GM18502 (cell line): ENCODE results near the gene BICRA.
"Not testable (repeated sequence)": the region's sequence is repeated elsewhere in the genome, so short reads cannot be mapped to it uniquely, and the experiment has no call there.

ENCODE experiments used
- ATAC-seq: cut with Tn5 transposase; IDR thresholded peaks from one replicate; pipeline ENCODE4 v1.9.1; 2021; ENCODE audit warnings: mild to moderate bottlenecking; ENCODE audit not compliant: unreplicated experiment, poor library complexity

BICRA gene

DNA sequence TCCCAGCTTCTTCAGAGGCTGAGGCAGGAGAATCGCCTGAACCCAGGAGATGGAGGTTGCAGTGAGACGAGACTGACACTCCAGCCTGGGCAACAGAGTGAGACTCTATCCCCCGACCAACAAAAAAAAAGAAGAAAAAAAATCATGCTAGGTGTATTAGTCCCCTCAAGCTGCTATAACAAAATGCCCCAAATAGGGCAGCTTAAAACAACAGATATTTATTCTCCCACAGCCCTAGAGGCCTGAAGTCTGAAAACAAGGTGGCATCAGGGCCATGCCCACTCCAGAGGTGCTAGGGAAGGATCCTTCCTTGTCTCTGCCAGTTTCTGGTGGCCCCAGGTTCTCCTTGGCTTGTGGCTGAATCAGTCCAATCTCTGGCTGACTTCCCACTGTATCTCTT lies 95.7 kb downstream of the BICRA start:
- no peak for ATAC-seq

DNA sequence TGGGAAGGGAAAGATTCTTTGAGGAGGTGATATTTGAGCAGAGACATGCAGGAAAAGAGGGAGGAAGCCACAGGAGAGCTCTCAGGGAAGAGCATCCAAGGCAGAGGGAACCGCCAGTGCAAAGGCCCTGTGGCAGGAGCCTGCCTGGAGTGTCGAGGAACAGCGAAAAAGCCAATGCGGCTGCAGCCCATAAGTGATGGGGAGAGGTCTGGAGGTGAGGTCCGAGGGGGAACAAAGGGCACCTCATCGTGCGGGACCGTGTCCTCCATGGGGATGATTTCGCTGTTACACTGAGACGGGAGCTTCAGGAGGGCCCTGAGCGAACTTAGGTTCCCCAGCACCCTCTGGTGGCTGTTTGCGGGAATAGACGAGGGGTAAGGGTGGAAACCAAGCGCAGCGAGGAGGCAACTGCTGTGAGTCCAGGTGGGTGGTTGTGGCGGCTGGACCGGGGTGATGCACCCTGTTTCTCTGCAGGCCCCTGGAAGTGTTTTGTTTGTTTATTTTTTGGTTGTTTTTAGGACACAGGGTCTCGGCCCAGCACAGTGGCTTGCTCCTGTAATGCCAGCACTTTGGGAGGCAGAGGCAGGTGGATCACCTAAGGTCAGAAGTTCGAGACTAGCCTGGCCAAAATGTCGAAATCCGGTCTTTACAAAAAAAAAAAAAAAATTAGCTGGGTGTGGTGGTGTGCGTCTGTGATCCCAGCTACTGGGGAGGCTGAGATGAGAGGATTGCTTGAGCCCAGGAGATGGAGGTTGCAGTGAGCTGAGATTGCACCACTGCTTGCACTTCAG lies 98.4 kb downstream of the BICRA start:
- ATAC-seq = no peak

DNA sequence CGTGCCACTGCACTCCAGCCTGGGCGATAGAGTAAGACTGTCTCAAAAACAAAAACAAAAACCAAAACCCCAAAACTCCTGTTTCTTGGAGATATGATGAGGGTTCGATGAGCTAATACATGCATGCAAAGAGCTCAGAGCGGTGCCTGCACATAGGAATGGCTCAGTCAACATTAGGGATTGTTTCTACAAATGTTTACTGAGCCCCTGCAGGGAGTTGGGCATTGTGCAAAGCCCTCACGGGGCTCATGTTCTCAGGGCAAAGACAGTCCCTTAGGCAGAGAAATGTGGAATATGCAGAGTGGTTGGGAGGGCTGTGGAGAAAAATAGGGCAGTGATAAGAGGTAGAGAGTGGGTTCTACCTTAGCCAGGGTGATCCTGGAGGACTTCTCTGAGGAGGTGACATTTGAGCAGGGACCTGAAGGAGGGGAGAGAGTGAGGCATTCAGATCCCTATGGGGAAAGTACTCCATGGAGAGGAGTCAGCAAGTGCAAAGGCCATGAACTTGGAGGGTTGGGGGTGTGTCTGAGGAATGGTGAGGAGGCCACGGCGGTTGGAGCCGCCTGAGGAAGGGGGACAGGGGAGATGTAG lies 102.8 kb downstream of the BICRA start:
- ATAC-seq = no peak

DNA sequence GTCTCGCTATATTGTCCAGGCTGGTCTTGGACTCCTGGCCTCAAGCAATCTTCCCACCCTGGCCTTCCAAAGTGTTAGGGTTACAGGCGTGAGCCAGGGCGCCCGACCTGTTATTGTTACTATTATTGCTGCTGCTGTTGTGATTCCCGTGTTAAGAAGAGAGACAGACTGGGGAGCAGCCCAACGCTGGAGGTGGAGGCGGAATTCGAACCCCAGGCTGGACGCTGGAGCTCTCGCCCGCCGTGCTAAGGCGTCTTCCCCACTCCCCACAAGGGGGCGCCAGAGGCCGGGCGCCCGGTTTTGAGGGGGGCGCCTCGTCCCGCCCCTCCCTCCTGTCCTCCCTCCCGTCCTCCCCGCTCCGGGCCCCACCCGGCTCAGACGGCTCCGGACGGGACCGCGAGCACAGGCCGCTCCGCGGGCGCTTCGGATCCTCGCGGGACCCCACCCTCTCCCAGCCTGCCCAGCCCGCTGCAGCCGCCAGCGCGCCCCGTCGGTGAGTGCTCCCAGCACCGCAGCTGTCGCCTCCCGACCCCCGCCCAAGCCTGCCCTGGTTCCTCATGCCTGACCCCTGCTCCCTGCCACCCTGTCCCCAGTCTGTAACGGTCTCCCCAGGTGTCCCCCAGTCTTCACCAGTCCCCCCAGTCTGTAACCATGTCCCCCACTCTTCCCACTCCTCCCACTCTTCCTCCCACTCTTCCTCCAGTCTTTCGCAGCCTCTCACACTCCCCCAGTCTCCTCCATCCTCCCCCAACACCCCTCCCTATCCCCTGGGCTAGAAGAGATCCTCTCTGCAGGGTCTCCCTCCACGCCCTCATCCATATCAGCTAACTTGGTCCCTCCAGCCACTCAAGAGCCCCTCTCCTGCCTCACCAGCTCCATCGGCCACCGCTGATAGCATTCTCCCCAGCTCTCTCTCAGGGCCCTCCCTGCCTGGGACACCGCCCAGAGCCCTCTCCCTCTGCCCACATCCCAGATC lies 104.4 kb downstream of the BICRA start, which contains the start of gene EHD2:
EHD2 (plus strand) TSS at position 377 of the 976 bp plus-strand sequence. CDS start 3,191 bp downstream, outside the sequence.
- ATAC-seq = no peak

DNA sequence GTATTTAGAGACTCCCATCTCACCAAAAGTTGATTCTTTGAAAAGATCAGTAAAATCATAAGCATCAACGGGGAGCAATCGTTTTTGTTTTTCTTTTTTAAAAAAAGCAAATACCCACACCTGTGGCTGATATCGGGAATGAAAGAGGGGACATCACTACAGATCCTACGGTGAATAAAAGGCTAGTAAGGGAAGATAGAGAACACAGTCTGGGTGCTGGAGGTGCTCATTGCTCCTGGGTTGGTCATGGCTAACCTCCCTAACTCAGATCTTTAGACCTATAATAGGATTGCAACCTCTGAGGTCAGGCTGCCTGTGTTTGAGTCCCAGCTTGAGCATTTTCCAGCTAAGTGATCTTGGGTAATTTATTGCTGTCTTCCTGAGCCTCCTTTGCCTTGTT lies 105.4 kb downstream of the BICRA start:
- ATAC-seq = no peak

DNA sequence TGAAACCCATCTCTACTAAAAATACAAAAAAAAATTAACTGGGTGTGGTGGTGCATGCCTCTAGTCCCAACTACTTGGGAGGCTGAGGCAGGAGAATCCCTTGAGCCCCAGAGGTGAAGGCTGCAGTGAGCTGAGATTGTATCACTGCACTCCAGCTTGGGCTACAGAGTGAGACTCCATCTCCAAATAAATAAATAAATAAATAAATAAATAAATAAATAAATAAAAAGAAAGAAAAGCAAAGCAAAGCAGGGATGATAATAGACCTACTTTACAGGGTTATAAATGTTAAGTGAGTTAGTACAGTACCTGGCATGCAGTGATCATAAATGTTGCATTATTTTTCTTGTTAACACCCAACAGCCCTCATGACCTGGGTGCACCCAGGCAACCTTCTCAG lies 105.9 kb downstream of the BICRA start:
- ATAC-seq = not testable (repeated sequence)

DNA sequence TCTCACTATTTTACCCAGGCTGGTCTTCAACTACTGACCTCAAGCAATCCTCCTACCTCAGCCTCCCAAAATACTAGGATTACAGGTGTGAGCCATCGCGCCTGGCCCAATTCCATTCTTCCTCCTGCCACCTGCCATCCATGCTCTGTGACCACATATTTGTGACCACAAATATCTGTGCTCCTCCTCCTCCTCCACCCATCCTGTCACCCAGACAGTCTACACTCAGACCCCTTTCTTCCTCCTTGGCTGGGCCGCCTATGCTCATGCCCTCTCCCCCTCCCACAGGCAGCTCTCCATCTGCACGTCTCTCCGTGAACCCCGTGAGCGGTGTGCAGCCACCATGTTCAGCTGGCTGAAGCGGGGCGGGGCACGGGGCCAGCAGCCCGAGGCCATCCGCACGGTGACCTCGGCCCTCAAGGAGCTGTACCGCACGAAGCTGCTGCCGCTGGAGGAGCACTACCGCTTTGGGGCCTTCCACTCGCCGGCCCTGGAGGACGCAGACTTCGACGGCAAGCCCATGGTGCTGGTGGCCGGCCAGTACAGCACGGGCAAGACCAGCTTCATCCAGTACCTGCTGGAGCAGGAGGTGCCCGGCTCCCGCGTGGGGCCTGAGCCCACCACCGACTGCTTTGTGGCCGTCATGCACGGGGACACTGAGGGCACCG lies 107.5 kb downstream of the BICRA start:
- no peak for ATAC-seq

DNA sequence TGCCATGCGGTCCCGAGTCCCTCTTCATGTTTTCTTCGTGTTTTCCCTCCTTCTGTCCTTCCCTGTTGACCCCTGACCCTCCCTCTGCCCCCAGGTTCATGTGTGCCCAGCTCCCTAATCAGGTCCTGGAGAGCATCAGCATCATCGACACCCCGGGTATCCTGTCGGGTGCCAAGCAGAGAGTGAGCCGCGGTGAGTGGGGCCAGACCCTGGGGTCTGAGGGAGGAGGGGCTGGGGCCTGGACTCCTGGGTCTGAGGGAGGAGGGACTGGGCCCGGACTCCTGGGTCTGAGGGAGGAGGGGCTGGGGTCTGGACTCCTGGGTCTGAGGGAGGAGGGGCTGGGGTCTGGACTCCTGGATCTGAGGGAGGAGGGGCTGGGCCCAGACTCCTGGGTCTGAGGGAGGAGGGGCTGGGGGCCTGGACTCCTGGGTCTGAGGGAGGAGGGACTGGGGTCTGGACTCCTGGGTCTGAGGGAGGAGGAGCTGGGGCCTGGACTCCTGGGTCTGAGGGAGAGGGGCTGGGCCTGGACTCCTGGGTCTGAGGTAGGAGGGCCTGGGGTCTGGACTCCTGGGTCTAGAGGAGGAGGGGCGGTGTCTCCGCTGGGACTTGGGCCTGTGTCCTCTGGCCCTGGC lies 109.6 kb downstream of the BICRA start:
- not testable (repeated sequence) for ATAC-seq

DNA sequence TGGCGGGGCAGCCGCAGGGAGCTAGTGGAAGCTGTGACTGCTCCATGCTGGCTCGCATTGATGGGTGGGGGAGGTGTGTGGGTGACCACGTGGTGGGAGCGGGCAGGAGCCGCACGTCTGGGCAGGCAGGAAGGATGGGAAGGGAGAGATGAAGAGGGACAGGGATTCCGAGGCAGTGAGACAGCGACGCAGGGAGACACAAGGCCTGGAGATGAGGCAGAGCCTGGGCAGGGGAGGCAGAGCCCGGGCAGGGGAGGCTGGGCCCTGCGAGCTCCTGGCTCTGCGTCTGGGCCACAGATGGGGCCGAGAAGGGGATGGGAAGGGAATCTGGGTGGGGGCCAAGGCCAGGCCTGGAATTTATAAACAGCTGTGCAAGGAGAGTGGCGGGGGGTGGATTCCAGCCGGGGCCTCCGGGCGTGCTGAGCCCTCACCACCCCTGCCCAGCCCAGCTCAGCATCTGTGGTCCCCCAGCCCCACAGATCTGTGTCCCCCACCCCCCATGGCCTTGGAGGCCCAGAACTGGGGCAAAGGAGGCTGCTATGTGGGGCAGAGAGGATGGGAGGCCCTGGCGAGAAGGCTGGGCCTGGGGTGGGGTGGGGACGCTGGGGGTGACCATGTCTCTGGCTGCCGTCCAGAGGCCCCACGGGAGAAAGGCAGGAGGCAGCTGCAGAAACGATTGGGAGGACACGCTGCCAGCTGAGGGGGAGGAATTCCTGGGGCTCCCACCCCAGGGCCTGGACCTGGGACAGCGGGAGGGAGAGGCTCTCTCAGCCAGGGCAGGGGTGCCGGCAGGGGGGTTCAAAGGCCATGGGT lies 110.3 kb downstream of the BICRA start:
- no peak for ATAC-seq

DNA sequence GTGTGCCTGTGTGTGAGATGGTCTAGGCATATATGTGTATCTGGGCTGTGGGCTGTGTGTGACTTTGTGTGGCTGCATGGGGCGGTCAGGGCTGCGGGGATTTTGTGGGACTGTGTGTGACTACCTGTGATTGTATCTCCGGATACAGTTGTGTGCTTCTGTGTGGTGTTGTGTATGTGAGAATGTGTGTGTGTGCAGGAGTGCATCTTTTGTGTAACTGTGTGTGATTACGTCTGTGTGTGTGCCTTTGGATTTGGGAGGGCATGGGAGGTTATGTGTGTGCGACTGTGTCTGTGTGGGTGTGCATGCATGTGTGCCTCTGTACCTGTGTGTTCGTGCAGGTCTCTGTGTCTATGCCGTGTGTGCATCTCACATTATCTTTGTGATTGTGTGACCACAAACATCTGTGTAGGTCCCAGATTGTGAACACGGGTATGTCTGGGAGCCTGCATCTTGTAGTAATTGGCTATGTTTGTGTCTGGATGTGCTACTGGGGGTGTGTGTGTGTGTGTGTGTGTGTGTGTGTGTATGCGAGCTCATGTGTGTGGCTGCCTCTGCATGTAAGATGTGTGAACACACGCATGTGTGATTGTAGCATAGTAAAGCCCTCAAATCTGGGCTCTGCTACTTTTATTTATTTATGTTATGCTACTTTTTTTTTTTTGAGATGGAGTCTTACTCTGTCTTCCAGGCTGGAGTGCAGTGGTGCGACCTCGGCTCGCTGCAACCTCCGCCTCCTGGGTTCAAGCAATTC lies 111.9 kb downstream of the BICRA start:
- ATAC-seq = no peak

DNA sequence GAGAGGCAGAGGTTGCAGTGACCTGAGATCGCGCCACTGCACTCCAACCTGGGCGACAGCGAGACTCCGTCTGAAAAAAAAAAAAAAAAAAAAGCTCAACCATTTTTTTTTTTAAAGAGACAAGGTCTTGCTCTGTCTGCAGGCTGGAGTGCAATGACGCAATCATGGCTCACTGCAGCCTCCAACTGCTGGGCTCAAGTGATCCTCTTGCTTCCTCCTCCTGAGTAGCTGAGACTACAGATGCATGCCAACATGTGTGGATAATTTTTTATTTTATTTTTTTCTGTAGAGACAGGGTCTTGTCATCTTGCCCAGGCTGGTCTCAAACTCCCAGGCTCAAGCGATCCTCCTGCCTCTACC lies 114.6 kb downstream of the BICRA start:
- no peak for ATAC-seq

DNA sequence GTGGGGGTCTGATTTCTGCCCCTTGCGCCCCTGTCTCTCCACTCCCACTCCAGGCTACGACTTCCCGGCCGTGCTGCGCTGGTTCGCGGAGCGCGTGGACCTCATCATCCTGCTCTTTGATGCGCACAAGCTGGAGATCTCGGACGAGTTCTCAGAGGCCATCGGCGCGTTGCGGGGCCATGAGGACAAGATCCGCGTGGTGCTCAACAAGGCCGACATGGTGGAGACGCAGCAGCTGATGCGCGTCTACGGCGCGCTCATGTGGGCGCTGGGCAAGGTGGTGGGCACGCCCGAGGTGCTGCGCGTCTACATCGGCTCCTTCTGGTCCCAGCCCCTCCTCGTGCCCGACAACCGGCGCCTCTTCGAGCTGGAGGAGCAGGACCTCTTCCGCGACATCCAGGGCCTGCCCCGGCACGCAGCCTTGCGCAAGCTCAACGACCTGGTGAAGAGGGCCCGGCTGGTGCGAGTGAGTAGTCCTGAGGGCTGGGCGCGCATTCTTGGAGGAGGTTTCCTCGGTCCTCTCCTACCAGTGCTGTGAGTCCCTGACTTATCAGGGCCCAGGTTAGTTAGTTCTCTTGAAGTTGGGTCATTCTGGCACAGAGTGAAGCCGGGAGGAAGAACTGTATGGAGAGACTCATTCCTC lies 116.9 kb downstream of the BICRA start:
- ATAC-seq = no peak

DNA sequence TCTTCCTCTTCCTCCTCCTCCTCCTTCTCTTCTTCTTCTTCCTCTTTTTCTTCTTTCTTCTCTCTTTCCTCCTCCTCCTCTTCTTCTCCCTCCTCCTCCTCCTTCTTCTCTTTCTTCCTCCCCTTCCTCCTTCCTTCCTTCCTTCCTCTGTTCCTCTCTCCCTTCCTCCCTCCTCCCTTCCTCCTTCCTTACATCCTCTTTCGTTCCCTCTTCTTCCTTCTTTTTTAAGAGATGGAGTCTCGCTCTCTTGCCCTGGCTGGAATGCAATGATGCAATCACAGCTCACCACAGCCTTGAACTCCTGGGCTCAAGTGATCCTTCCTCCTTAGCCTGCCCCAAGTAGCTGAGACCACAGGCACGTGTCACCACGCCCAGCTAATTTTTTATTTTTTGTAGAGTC lies 117.5 kb downstream of the BICRA start:
- no peak for ATAC-seq

DNA sequence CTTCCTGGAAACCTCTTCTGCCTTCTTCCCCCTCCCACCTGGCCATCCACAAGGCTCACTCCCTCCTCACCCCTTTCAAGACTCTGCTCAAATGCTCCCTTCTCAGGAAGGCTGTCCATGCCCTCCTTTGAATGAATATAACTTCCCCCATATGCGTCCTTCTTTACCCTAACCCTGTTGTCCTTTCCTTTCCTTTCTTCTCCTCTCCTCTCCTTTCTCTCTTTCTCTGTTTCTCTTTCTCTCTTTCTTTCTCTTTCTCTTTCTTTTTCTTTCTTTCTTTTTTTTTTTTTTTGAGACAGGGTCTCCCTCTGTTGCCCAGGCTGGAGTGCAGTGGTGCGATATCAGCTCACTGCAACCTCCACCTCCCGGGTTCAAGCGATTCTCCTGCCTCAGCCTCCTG lies 119.4 kb downstream of the BICRA start:
- ATAC-seq = not testable (repeated sequence)

DNA sequence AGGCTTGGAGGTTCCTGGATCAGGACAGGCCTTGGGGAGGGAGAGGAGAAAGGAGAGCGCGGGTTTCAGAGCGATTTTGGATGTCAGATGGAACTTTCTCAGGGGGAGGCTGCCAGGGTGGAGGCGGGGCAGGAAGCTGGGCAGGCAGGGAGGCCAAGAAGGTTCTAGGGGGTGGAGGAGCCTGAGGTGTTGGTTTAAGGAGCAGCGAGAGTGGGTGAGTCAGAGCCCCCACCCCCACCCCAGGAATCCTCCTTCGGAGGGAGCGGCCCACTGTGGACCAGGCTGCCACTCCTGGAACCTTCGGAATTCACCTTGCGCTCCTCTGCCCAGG lies 120.5 kb downstream of the BICRA start:
- no peak for ATAC-seq

DNA sequence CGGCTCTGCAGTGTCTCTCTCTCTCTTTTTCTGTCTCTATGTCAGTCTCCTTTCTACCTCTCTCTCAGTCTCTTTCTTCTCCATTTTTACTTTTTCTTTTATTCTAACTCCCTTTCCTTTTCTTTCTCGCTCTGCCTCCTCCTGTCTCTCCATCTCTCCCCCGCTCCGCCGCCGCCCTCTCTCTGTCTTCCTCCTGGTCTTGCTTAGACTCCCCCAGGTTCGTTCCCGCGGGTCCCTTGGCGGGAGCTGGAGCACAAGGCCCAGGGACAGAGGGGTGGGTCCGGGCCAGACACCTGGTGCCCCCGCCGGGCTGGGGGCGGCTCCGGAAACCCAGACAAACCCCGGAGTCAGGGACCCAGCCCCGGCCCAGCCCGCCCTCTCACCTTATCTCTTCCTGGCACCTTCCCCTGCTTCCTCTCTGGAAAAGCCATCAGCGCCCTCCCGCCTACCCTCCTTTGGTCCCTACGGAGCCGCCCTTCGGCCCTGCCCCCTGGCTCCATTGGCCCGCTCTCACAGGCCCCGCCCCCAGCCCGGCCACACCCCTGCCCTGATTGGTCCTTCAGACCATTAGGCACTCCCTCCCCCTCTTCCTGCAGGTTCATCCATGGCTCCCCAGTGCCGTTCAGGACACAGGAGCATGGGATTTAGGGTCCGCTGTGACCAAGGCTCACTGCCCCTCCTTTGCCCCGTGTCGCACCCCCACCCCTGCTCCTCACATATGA lies 121.0 kb downstream of the BICRA start:
- ATAC-seq = no peak

DNA sequence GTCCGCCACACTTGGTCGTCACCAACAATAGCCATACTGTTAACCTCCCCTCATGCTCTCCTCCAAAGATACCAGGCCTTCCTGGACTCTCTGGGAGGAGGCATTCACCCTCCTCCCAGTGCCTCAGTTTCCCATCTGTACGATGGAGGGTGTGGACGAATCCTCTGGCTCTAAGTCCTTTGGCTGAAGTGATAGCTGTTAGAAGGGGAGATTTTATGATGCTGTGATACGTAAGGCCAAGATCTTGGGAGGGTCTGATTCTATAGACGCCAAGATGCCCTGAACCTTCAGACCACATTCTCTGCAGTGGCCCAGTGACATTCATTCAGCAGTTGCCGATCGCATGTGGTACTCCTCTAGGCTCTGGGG lies 121.6 kb downstream of the BICRA start:
- ATAC-seq = no peak

DNA sequence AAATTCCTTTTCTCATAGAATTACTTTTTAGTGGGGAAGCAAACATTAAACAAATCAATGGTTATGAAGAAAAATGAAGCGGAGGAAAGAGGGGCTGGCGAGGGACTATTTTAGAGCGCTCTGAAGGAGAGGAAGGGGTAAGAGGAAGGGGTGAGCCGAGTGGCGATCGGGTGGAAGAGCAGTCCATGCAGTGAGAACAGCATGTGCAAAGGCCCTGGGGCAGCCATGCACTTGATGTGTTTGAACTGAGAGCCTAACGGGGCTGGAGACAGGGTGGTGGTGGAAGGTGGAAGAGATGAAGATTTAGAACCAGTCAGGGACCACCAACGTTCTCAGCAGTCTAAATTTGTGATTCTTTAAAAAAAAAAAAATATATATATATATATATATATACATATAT lies 122.0 kb downstream of the BICRA start:
- ATAC-seq = no peak
